Thyroid gland (tissue), 4 donors: Measurements from ENCODE around the gene SLC1A7. TPM values are rescaled to one million over a fixed set of nuclear protein-coding genes. Genes with fewer than 3 reads are reported as not detected.

Source experiments
- DNase-seq, 2 donors: peaks; one replicate each; pipeline ENCODE4 v3.0.0-alpha.2; 2019
- H3K27ac ChIP-seq, 3 donors: fragments of 200-600 bp; sonication (generic); 1 replicate in 2 of 3; 2 replicates in 1 of 3; pipeline ENCODE4 v1.5.1; 2016 to 2019; ENCODE audit warnings: mild to moderate bottlenecking in 1 of 3, moderate library complexity in 1 of 3
- H3K27me3 ChIP-seq: fragments of 200-600 bp; sonication (generic); one replicate; pipeline ENCODE4 v1.5.1; 2019
- H3K36me3 ChIP-seq, 2 donors: fragments of 200-600 bp; sonication (generic); one replicate each; pipeline ENCODE4 v1.5.1; 2016 to 2019
- H3K4me1 ChIP-seq, 2 donors: fragments of 200-600 bp; sonication (generic); one replicate each; pipeline ENCODE4 v1.5.1; 2017 to 2019
- H3K4me3 ChIP-seq, 3 donors: fragments of 200-600 bp; sonication (generic); replicated peaks in 1 of 3; 1 replicate in 2 of 3; 2 replicates in 1 of 3; pipeline ENCODE4 v1.5.1; 2016; ENCODE audit warnings: mild to moderate bottlenecking in 1 of 3
- H3K9me3 ChIP-seq: fragments of 200-600 bp; sonication (generic); one replicate; pipeline ENCODE4 v1.5.1; 2017
- CTCF ChIP-seq, 6 experiments: fragments of 200-600 bp in 3 of 6; fragments of 450-650 bp in 3 of 6; sonication (generic) in 3 of 6; IDR thresholded peaks; one replicate each; pipeline ENCODE4 v1.5.1; 2016 to 2019; ENCODE audit warnings: antibody characterized with exemption in 6 of 6, mild to moderate bottlenecking in 2 of 6, inconsistent platforms in 1 of 6, moderate library complexity in 1 of 6
- POLR2A ChIP-seq, 2 donors: fragments of 450-650 bp; IDR thresholded peaks; one replicate each; pipeline ENCODE4 v1.6.1; 2017; ENCODE audit warnings: antibody characterized with exemption in 2 of 2, mild to moderate bottlenecking in 2 of 2, moderate library complexity in 1 of 2
- WGBS, 2 donors: methylation state at CpG; one replicate each; pipeline ENCODE4 v1.1.5; 2017; 5-methylcytosine and 5-hydroxymethylcytosine counted together
- intact Hi-C: fragments of 100-400 bp; cut with DNase I; formaldehyde crosslinking; loops from one replicate; pipeline ENCODE4 v1.15.1; 2023
- total RNA-seq, 4 donors: library from RNA; depleted of rRNA; stranded (reverse); fragments of >200 nt; gene quantifications; one replicate each; pipeline ENCODE4 v1.2.3, GENCODE V29; 2016

Gene SLC1A7
- total RNA-seq, 4 donors from 2014 or later: 0.13 to 0.33 (median 0.20) TPM; not detected in 1

DNA sequence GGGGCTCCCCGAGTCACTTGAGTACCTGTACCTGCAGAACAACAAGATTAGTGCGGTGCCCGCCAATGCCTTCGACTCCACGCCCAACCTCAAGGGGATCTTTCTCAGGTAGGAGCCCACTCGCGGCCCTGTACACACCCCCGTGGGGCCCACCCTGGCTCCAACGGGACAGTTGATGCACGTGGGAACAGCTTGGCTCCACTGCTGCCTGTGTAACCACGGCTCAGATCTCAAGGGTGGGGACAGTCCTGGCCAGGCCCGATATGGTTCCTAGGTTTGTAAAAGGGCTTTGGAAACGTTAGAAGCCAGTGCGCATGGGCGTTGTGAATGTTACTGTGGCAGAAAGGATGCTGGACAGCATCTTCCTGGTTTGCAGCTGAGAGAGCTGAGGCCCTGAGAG lies 61.7 kb downstream of the SLC1A7 start:
- Histone ChIP-seq H3K4me3 (no peak overlapping the region), H3K27me3 (no peaks in the 10 kb centered on the region), H3K27ac (no peak overlapping the region), H3K9me3 (no peaks in the 10 kb centered on the region), H3K4me1 (no peaks in the 10 kb centered on the region), H3K36me3 (no peaks in the 10 kb centered on the region)
- DNase-seq: no peak
- intact Hi-C loops: no loop called here
- 82 to 83% methylated on average over 14 to 15 of the region's 15 CpGs for WGBS, 2 donors
- TF ChIP-seq CTCF (IDR thresholded peaks at IDR 0.05) (no peak), POLR2A (IDR thresholded peaks at IDR 0.05) (no peak)

- H3K9me3 ChIP-seq: no peaks in the 10 kb centered on the region
- H3K4me1 ChIP-seq: no peaks in the 10 kb centered on the region
- 55 to 68% methylated on average over 3 of the region's 3 CpGs for WGBS, 2 donors
- no peak for TF ChIP-seq CTCF (IDR thresholded peaks at IDR 0.05)
- TF ChIP-seq POLR2A (IDR thresholded peaks at IDR 0.05): no peak
- H3K36me3 ChIP-seq: no peaks in the 10 kb centered on the region
- intact Hi-C loops: no loop called here
- DNase-seq: no peak
- H3K27me3 ChIP-seq: no peaks in the 10 kb centered on the region
- H3K27ac ChIP-seq: no peak overlapping the region
- H3K4me3 ChIP-seq: no peak overlapping the region
Measured at GRCh38 chr1:53080041-53080440, 62.4 kb downstream of the SLC1A7 start.

DNA sequence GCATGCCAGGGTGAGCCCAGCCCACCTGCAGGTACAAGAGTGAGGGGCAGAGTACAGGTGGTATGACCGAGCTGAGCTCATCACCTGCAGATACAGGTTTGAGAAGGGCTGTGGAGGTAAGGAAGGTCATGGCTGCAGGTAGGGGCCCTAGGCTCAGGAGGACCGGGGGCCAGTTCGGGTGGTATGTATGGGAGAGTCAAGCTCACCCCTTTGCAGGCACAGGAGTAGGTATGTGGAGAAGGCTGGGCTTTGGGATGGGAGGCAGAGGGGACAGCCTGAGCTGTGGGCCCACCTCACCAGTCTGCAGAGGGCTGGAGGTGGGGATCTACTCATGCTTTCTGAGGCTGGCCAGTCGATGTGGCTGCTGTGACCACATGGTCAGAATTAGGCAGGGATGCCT lies 63.2 kb downstream of the SLC1A7 start:
- no peak overlapping the region for H3K27ac ChIP-seq
- H3K36me3 ChIP-seq: no peaks in the 10 kb centered on the region
- intact Hi-C loops: no loop called here
- no peak for DNase-seq
- no peaks in the 10 kb centered on the region for H3K9me3 ChIP-seq
- no peaks in the 10 kb centered on the region for H3K4me1 ChIP-seq
- H3K27me3 ChIP-seq: no peaks in the 10 kb centered on the region
- no peak overlapping the region for H3K4me3 ChIP-seq
- 80 to 82% methylated on average over 4 of the region's 4 CpGs for WGBS, 2 donors
- TF ChIP-seq POLR2A (IDR thresholded peaks at IDR 0.05): no peak
- TF ChIP-seq CTCF (IDR thresholded peaks at IDR 0.05): no peak

- Histone ChIP-seq H3K4me1 (no peaks in the 10 kb centered on the region), H3K36me3 (no peaks in the 10 kb centered on the region), H3K4me3 (no peak overlapping the region), H3K27ac (no peak overlapping the region), H3K27me3 (no peaks in the 10 kb centered on the region), H3K9me3 (no peaks in the 10 kb centered on the region)
- no peak for DNase-seq
- WGBS, 2 donors: 94 to 95% methylated on average over 22 to 34 of the region's 46 CpGs
- intact Hi-C loops: no loop called here
- TF ChIP-seq POLR2A (IDR thresholded peaks at IDR 0.05): no peak
- no peak for TF ChIP-seq CTCF (IDR thresholded peaks at IDR 0.05)
Measured at GRCh38 chr1:53078333-53079101, 63.9 kb downstream of the SLC1A7 start.

DNA sequence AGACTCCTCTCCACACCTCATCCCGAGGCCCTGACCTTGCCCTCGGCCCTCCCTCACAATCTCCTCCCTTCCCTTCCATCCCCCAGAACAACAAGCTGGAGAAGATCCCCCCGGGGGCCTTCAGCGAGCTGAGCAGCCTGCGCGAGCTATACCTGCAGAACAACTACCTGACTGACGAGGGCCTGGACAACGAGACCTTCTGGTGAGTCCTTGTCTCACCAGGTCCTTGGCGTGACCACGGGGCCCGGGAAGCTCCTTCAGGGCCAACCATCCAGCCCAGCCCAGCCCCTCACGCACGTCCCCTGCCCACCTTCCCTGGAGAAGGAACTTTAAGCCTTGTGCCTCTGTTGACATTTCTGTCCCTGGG lies 64.9 kb downstream of the SLC1A7 start:
- H3K4me1 ChIP-seq: no peaks in the 10 kb centered on the region
- no peak overlapping the region for H3K4me3 ChIP-seq
- no peaks in the 10 kb centered on the region for H3K27me3 ChIP-seq
- no peaks in the 10 kb centered on the region for H3K9me3 ChIP-seq
- WGBS, 2 donors: 87% methylated on average over 12 to 13 of the region's 13 CpGs
- intact Hi-C loops: no loop called here
- no peak for DNase-seq
- H3K36me3 ChIP-seq: no peaks in the 10 kb centered on the region
- TF ChIP-seq POLR2A (IDR thresholded peaks at IDR 0.05) (no peak), CTCF (IDR thresholded peaks at IDR 0.05) (no peak)
- no peak overlapping the region for H3K27ac ChIP-seq
